Measurements from ENCODE around the gene OR8B8.

GRCh38 chr11:124441519-124441918 is 4.0 kb downstream of the OR8B8 start:
- TF ChIP-seq RAD21 (IDR thresholded peaks at IDR 0.05; ENCODE audit: low read length) (no peak), CTCF (IDR thresholded peaks at IDR 0.05) (no peak), EZH2phosphoT487 (IDR thresholded peaks at IDR 0.05; ENCODE audit: borderline replicate concordance, low read depth) (no peak), JUND (IDR thresholded peaks at IDR 0.05) (no peak), MAX (IDR thresholded peaks at IDR 0.05; ENCODE audit: low read depth) (no peak), RFX5 (IDR thresholded peaks at IDR 0.05; ENCODE audit: low read length) (no peak)

Data from SK-N-SH (cell line).